SK-N-SH (cell line): ENCODE results near the gene C11orf52. TPM values are rescaled to one million over a fixed set of nuclear protein-coding genes. Genes with fewer than 3 reads are reported as not detected.

Experiments
- CTCF ChIA-PET: fragments of 300-600, 350-600 bp; formaldehyde crosslinking; extraction: SDS; loops from one replicate; lab custom pipeline; 2021; lab: Yijun Ruan, JAX
- POLR2A ChIA-PET: fragments of 350-600 bp; sonication (Branson Sonifier 250); formaldehyde crosslinking; extraction: SDS; loops from one replicate; lab custom pipeline; 2020; ENCODE audit warnings: antibody characterized with exemption, inconsistent platforms; lab: Yijun Ruan, JAX
- DNase-seq: peaks from one replicate; pipeline ENCODE4 v3.0.0; 2012
- H2AFZ ChIP-seq: fragments of 200-600 bp; sonication (generic); 2 replicates; pipeline ENCODE4 v1.8.1; 2016; ENCODE audit warnings: antibody characterized with exemption, mild to moderate bottlenecking, low read depth
- H3F3A ChIP-seq: fragments of 200-600 bp; sonication (generic); replicated peaks from 2 replicates; pipeline ENCODE3; 2016; ENCODE audit warnings: antibody characterized with exemption, mild to moderate bottlenecking; ENCODE audit not compliant: insufficient read depth
- H3K27ac ChIP-seq, 2 experiments: fragments of 200-500 bp in 1 of 2; fragments of 200-600 bp in 1 of 2; sonication (Bioruptor generic) in 1 of 2; sonication (generic), shearing (Covaris generic) in 1 of 2; 2 replicates each; pipeline versions ENCODE4 v1.5.1 to v1.6.1; 2014 to 2016; ENCODE audit warnings: low read depth in 2 of 2, inconsistent platforms in 1 of 2, low read length in 1 of 2, mild to moderate bottlenecking in 1 of 2, mixed read lengths in 1 of 2
- H3K27me3 ChIP-seq: fragments of 200-600 bp; sonication (generic), shearing (Covaris generic); 2 replicates; pipeline ENCODE4 v1.6.1; 2016; ENCODE audit warnings: mixed run types; ENCODE audit not compliant: insufficient read depth
- H3K36me3 ChIP-seq, 2 experiments: fragments of 200-500 bp in 1 of 2; fragments of 200-600 bp in 1 of 2; sonication (Bioruptor generic) in 1 of 2; sonication (generic) in 1 of 2; replicated peaks in 1 of 2; 2 replicates each; pipeline versions ENCODE3 to v1.5.1; 2014 to 2016; ENCODE audit warnings: low read length in 1 of 2, mild to moderate bottlenecking in 1 of 2; ENCODE audit not compliant: insufficient read depth in 2 of 2, control insufficient read depth in 1 of 2
- H3K4me1 ChIP-seq, 2 experiments: fragments of 200-500 bp in 1 of 2; fragments of 200-600 bp in 1 of 2; sonication (Bioruptor generic) in 1 of 2; sonication (generic), shearing (Covaris generic) in 1 of 2; 2 replicates each; pipeline versions ENCODE4 v1.5.1 to v1.6.1; 2014 to 2016; ENCODE audit warnings: low read depth in 1 of 2, low read length in 1 of 2, mixed run types in 1 of 2; ENCODE audit not compliant: insufficient read depth in 2 of 2, control insufficient read depth in 1 of 2
- H3K4me2 ChIP-seq: fragments of 200-600 bp; sonication (generic), shearing (Covaris generic); 2 replicates; pipeline ENCODE4 v1.6.1; 2017; ENCODE audit warnings: mixed run types
- H3K4me3 ChIP-seq, 2 experiments: fragments of 200-500 bp in 1 of 2; fragments of 200-600 bp in 1 of 2; sonication (Bioruptor generic) in 1 of 2; sonication (generic), shearing (Covaris generic) in 1 of 2; 2 replicates each; pipeline versions ENCODE4 v1.5.1 to v1.8.1; 2014 to 2016; ENCODE audit warnings: low read depth in 2 of 2, inconsistent platforms in 1 of 2, low read length in 1 of 2, mild to moderate bottlenecking in 1 of 2, mixed read lengths in 1 of 2, moderate library complexity in 1 of 2
- H3K79me2 ChIP-seq: fragments of 200-600 bp; sonication (generic); 2 replicates; pipeline ENCODE4 v1.8.1; 2017; ENCODE audit warnings: mild to moderate bottlenecking; ENCODE audit not compliant: insufficient read depth
- H3K9ac ChIP-seq: fragments of 200-600 bp; sonication (generic); 2 replicates; pipeline ENCODE4 v1.6.1; 2017; ENCODE audit warnings: mixed run types
- H3K9me2 ChIP-seq: fragments of 200-600 bp; sonication (generic); 2 replicates; pipeline ENCODE4 v1.6.1; 2017; ENCODE audit warnings: mixed run types
- H3K9me3 ChIP-seq: fragments of 200-600 bp; sonication (generic); 2 replicates; pipeline ENCODE4 v1.6.1; 2017; ENCODE audit warnings: mixed run types, mild to moderate bottlenecking, moderate library complexity
- H4K20me1 ChIP-seq: fragments of 200-600 bp; sonication (generic); 2 replicates; pipeline ENCODE4 v1.6.1; 2017; ENCODE audit warnings: mild to moderate bottlenecking, mixed run types; ENCODE audit not compliant: insufficient read depth
- CHD2 ChIP-seq: fragments of 150-350 bp; IDR thresholded peaks from 2 replicates; pipeline ENCODE4 v1.6.1; 2018; ENCODE audit warnings: low read length; ENCODE audit not compliant: partially characterized antibody
- CTCF ChIP-seq: fragments of 200-600 bp; sonication (generic); IDR thresholded peaks from 2 replicates; pipeline ENCODE4 v1.6.1; 2017; ENCODE audit warnings: antibody characterized with exemption, mild to moderate bottlenecking, moderate library complexity
- FOSL2 ChIP-seq: IDR thresholded peaks from 2 replicates; pipeline ENCODE4 v1.4.0; 2012; ENCODE audit warnings: low read depth, mild to moderate bottlenecking, moderate library complexity, borderline replicate concordance
- GABPA ChIP-seq: IDR thresholded peaks from 2 replicates; pipeline ENCODE4 v1.4.0; 2012; ENCODE audit warnings: low read depth, mild to moderate bottlenecking
- GATA2 ChIP-seq: sonication (generic); formaldehyde crosslinking; IDR thresholded peaks from 2 replicates; pipeline ENCODE4 v1.5.0; 2020; ENCODE audit warnings: mild to moderate bottlenecking, missing genetic modification reagents
- IRF3 ChIP-seq: fragments of 150-350 bp; IDR thresholded peaks from 2 replicates; pipeline ENCODE4 v1.6.1; 2016; ENCODE audit warnings: mild to moderate bottlenecking, low read depth, low read length
- JUND ChIP-seq: IDR thresholded peaks from 2 replicates; pipeline ENCODE4 v1.4.0; 2012
- MAX ChIP-seq: IDR thresholded peaks from 2 replicates; pipeline ENCODE4 v1.4.0; 2012; ENCODE audit warnings: low read depth
- MEF2A ChIP-seq: IDR thresholded peaks from 2 replicates; pipeline ENCODE4 v1.4.0; 2012; ENCODE audit warnings: low read depth, borderline replicate concordance
- MXI1 ChIP-seq: IDR thresholded peaks from 2 replicates; pipeline ENCODE4 v1.6.1; 2012; ENCODE audit warnings: mild to moderate bottlenecking, low read depth, low read length, improper control_type of control experiment
- NRF1 ChIP-seq: IDR thresholded peaks from 2 replicates; pipeline ENCODE4 v1.6.1; 2012; ENCODE audit warnings: low read depth, mild to moderate bottlenecking, low read length
- RAD21 ChIP-seq: IDR thresholded peaks from 2 replicates; pipeline ENCODE4 v1.6.1; 2012; ENCODE audit warnings: mild to moderate bottlenecking, low read length
- RCOR1 ChIP-seq: fragments of 150-350 bp; IDR thresholded peaks from 2 replicates; pipeline ENCODE4 v1.6.1; 2017; ENCODE audit warnings: antibody characterized with exemption, low read length
- RFX5 ChIP-seq: IDR thresholded peaks from 2 replicates; pipeline ENCODE4 v1.6.1; 2012; ENCODE audit warnings: mild to moderate bottlenecking, improper control_type of control experiment, low read length
- RXRA ChIP-seq: IDR thresholded peaks from 2 replicates; pipeline ENCODE4 v1.4.0; 2012; ENCODE audit warnings: low read depth, mild to moderate bottlenecking, borderline replicate concordance
- SIN3A ChIP-seq: IDR thresholded peaks from 2 replicates; pipeline ENCODE4 v1.6.1; 2012; ENCODE audit warnings: low read depth, mild to moderate bottlenecking, low read length, moderate library complexity, borderline replicate concordance
- SMC3 ChIP-seq: IDR thresholded peaks from 2 replicates; pipeline ENCODE4 v1.6.1; 2012; ENCODE audit warnings: low read depth, low read length, improper control_type of control experiment
- TAF1 ChIP-seq: IDR thresholded peaks from 2 replicates; pipeline ENCODE4 v1.6.1; 2012; ENCODE audit warnings: low read depth, mild to moderate bottlenecking, low read length, moderate library complexity, borderline replicate concordance
- TCF12 ChIP-seq: IDR thresholded peaks from 2 replicates; pipeline ENCODE4 v1.4.0; 2012
- USF1 ChIP-seq: IDR thresholded peaks from 2 replicates; pipeline ENCODE4 v1.4.0; 2012; ENCODE audit warnings: low read depth, borderline replicate concordance
- YY1 ChIP-seq: IDR thresholded peaks from 2 replicates; pipeline ENCODE4 v1.4.0; 2012; ENCODE audit warnings: low read depth, mild to moderate bottlenecking
- ZBTB33 ChIP-seq: IDR thresholded peaks from 2 replicates; pipeline ENCODE4 v1.4.0; 2012; ENCODE audit warnings: low read depth, borderline replicate concordance
- WGBS: methylation state at CpG from one replicate; pipeline ENCODE4 v1.1.6; 2017; ENCODE audit warnings: low lambda C conversion rate; 5-methylcytosine and 5-hydroxymethylcytosine counted together
- polyA plus RNA-seq, 3 experiments: library from polyadenylated mRNA; depleted of rRNA; stranded (reverse); fragments of >200 nt; gene quantifications; 2 replicates each; pipeline ENCODE4 v1.2.3, GENCODE V29; 2012
- TF ChIP-seq, protein P1 (sequence below): fragments of 150-350 bp; IDR thresholded peaks from 2 replicates; pipeline ENCODE4 v1.6.1; 2017; ENCODE audit warnings: antibody characterized with exemption, low read length, low read depth, borderline replicate concordance
- TF ChIP-seq, protein P2 (sequence below): IDR thresholded peaks from 2 replicates; pipeline ENCODE4; 2012

C11orf52 gene
- polyA plus RNA-seq, 1 of the 3 experiments (the other 2 are of a cell fraction): not detected

GRCh38 chr11:111939836-111940604 is 21.3 kb downstream of the C11orf52 start (continued):
- no peak for TF ChIP-seq RAD21
- no peak for TF ChIP-seq TAF1

GRCh38 chr11:111941963-111942362 is 23.2 kb downstream of the C11orf52 start:
- Histone ChIP-seq H2AFZ (no peak overlapping the region), H3K79me2 (peaks cover 57% of the 10 kb centered on the region; the same call in 1 of the 2 replicates), H3K4me3 (no peak overlapping the region), H4K20me1 (no peaks in the 10 kb centered on the region), H3K9ac (peak overlapping the region; percentile 24), H3F3A (peaks cover 60% of the 10 kb centered on the region), H3K9me2 (no peaks in the 10 kb centered on the region), H3K36me3 (no peaks in the 10 kb centered on the region), H3K4me2 (peak overlapping the region; percentile 12; the same call in 1 of the 2 replicates), H3K27me3 (no peaks in the 10 kb centered on the region), H3K27ac (peak overlapping the region; percentile 31 to 96), H3K4me1 (peaks cover 50 to 67% of the 10 kb centered on the region in 2 experiments), H3K9me3 (no peaks in the 10 kb centered on the region)
- DNase-seq: peak; percentile 44
- WGBS: 60% methylated on average over 3 of the region's 5 CpGs
- CTCF ChIA-PET: interaction anchor here (1.0 to 1.9 kb wide), 4 partner anchors 10 to 40 kb away, joined by 3 to 7 read pairs (median 5); no protein-coding TSS in a partner anchor
- POLR2A ChIA-PET: no interaction called here
- TF ChIP-seq RFX5: peak; percentile 89
- TF ChIP-seq MXI1: peak; percentile 77
- TF ChIP-seq, protein P1, sequence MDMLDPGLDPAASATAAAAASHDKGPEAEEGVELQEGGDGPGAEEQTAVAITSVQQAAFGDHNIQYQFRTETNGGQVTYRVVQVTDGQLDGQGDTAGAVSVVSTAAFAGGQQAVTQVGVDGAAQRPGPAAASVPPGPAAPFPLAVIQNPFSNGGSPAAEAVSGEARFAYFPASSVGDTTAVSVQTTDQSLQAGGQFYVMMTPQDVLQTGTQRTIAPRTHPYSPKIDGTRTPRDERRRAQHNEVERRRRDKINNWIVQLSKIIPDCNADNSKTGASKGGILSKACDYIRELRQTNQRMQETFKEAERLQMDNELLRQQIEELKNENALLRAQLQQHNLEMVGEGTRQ: no peak
- TF ChIP-seq MAX: peak; percentile 64
- TF ChIP-seq RXRA: no peak
- TF ChIP-seq SIN3A: no peak
- no peak for TF ChIP-seq FOSL2
- no peak for TF ChIP-seq CTCF
- TF ChIP-seq, protein P2, sequence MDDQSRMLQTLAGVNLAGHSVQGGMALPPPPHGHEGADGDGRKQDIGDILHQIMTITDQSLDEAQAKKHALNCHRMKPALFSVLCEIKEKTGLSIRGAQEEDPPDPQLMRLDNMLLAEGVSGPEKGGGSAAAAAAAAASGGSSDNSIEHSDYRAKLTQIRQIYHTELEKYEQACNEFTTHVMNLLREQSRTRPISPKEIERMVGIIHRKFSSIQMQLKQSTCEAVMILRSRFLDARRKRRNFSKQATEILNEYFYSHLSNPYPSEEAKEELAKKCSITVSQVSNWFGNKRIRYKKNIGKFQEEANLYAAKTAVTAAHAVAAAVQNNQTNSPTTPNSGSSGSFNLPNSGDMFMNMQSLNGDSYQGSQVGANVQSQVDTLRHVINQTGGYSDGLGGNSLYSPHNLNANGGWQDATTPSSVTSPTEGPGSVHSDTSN: peak; percentile 63
- TF ChIP-seq TCF12: peak; percentile 64
- TF ChIP-seq SMC3: no peak
- TF ChIP-seq USF1: no peak
- TF ChIP-seq GATA2 (CRISPR knock-in tag): no peak
- peak; percentile 58 for TF ChIP-seq RCOR1
- TF ChIP-seq JUND: no peak
- TF ChIP-seq ZBTB33: no peak
- TF ChIP-seq MEF2A: no peak
- no peak for TF ChIP-seq YY1
- TF ChIP-seq IRF3: no peak
- no peak for TF ChIP-seq TAF1
- no peak for TF ChIP-seq NRF1
- no peak for TF ChIP-seq GABPA
- TF ChIP-seq CHD2: peak; percentile 51
